Mesothelial cell of epicardium (in vitro differentiated cells): Measurements from ENCODE around the gene CRKL. TPM values are rescaled to one million over a fixed set of nuclear protein-coding genes. Genes with fewer than 3 reads are reported as not detected.

ENCODE experiments used
- DNase-seq, 2 experiments: peaks; one replicate each; pipeline ENCODE4 v3.0.0; 2021; ENCODE audit warnings: low spot score in 2 of 2; ENCODE audit not compliant: unreplicated experiment in 2 of 2
- H3K27ac Mint-ChIP-seq: 2 replicates; pipeline ENCODE4 v1.8.0; 2021; ENCODE audit warnings: mixed read lengths
- H3K27me3 Mint-ChIP-seq: 2 replicates; pipeline ENCODE4 v1.8.0; 2021; ENCODE audit warnings: low read depth, mixed read lengths
- H3K36me3 Mint-ChIP-seq: 2 replicates; pipeline ENCODE4 v1.8.0; 2021; ENCODE audit warnings: mixed read lengths
- H3K4me1 Mint-ChIP-seq: 2 replicates; pipeline ENCODE4 v1.8.0; 2021; ENCODE audit warnings: mixed read lengths
- H3K4me3 Mint-ChIP-seq: 2 replicates; pipeline ENCODE4 v1.8.0; 2021; ENCODE audit warnings: mild to moderate bottlenecking, moderate library complexity, mixed read lengths
- H3K9me3 Mint-ChIP-seq: 2 replicates; pipeline ENCODE4 v1.8.0; 2021; ENCODE audit warnings: mixed read lengths
- CTCF ChIP-seq: fragments of 200-600 bp; sonication (generic); IDR thresholded peaks from one replicate; pipeline ENCODE4 v1.5.0; 2021; ENCODE audit warnings: antibody characterized with exemption; ENCODE audit not compliant: unreplicated experiment
- total RNA-seq: library from RNA; stranded (reverse); gene quantifications from 3 replicates; pipeline ENCODE4 v1.2.1, GENCODE V29; 2021

CRKL gene
- total RNA-seq, 1 donor from 2014 or later = 75.1 TPM

- H3K4me1 Mint-ChIP-seq = peaks cover 5% of the 10 kb centered on the region
- peaks cover 11% of the 10 kb centered on the region for H3K27me3 Mint-ChIP-seq
- no peak for DNase-seq
- H3K4me3 Mint-ChIP-seq = no peak overlapping the region
- peaks cover 3% of the 10 kb centered on the region for H3K9me3 Mint-ChIP-seq
- no peaks in the 10 kb centered on the region for H3K36me3 Mint-ChIP-seq
- no peak for TF ChIP-seq CTCF
- H3K27ac Mint-ChIP-seq = no peak overlapping the region
Observed at GRCh38 chr22:20974336-20974955, 57.2 kb downstream of the CRKL start.

GRCh38 chr22:20975541-20976290, 58.5 kb downstream of the CRKL start:
- Mint-ChIP-seq H3K27ac (no peak overlapping the region), H3K4me3 (no peak overlapping the region), H3K4me1 (peaks cover 15% of the 10 kb centered on the region), H3K27me3 (peaks cover 12% of the 10 kb centered on the region), H3K9me3 (peaks cover 3% of the 10 kb centered on the region), H3K36me3 (no peaks in the 10 kb centered on the region)
- DNase-seq = no peak
- TF ChIP-seq CTCF = no peak

- H3K36me3 Mint-ChIP-seq = no peaks in the 10 kb centered on the region
- no peak overlapping the region for H3K4me3 Mint-ChIP-seq
- no peak overlapping the region for H3K27ac Mint-ChIP-seq
- peaks cover 22% of the 10 kb centered on the region for H3K4me1 Mint-ChIP-seq
- peaks cover 3% of the 10 kb centered on the region for H3K9me3 Mint-ChIP-seq
- peaks cover 12% of the 10 kb centered on the region for H3K27me3 Mint-ChIP-seq
- no peak for DNase-seq
- no peak for TF ChIP-seq CTCF
Observed at GRCh38 chr22:20976291-20976877, 59.2 kb downstream of the CRKL start.

- Mint-ChIP-seq H3K9me3 (peaks cover 3% of the 10 kb centered on the region), H3K4me1 (peaks cover 24% of the 10 kb centered on the region), H3K36me3 (no peaks in the 10 kb centered on the region), H3K27ac (no peak overlapping the region), H3K4me3 (no peak overlapping the region), H3K27me3 (peaks cover 12% of the 10 kb centered on the region)
- no peak for DNase-seq
- no peak for TF ChIP-seq CTCF
Observed at GRCh38 chr22:20977019-20977418, 59.8 kb downstream of the CRKL start.

GRCh38 chr22:20977516-20978170, 60.4 kb downstream of the CRKL start:
- no peak overlapping the region for H3K27ac Mint-ChIP-seq
- no peak for DNase-seq
- no peak overlapping the region for H3K4me3 Mint-ChIP-seq
- H3K36me3 Mint-ChIP-seq = no peaks in the 10 kb centered on the region
- H3K4me1 Mint-ChIP-seq = peaks cover 27% of the 10 kb centered on the region
- TF ChIP-seq CTCF = no peak
- peaks cover 3% of the 10 kb centered on the region for H3K9me3 Mint-ChIP-seq
- peaks cover 12% of the 10 kb centered on the region for H3K27me3 Mint-ChIP-seq
